NCI-H1048 (cell line): ENCODE results near the gene DLK2.
"Not testable (repeated sequence)": the region's sequence is repeated elsewhere in the genome, so short reads cannot be mapped to it uniquely, and the experiment has no call there.

Experiments
- DNase-seq: peaks from one replicate; lab custom pipeline; 2025; lab: John Stamatoyannopoulos, UW

DLK2 gene

GRCh38 chr6:43455531-43456428 is at the start of gene DLK2:
Gene DLK2 (minus strand): TSS chr6:43455548. CDS start chr6:43454825, 723 bp downstream.
- no peak for DNase-seq

GRCh38 chr6:43503443-43503842 is 48.1 kb upstream of the DLK2 start:
- no peak for DNase-seq

- no peak for DNase-seq
Measured at GRCh38 chr6:43502666-43503065, 47.3 kb upstream of the DLK2 start.

- DNase-seq = no peak
Measured at GRCh38 chr6:43500921-43501320, 45.6 kb upstream of the DLK2 start.

GRCh38 chr6:43499028-43499815 is 43.9 kb upstream of the DLK2 start:
- no peak for DNase-seq

GRCh38 chr6:43498291-43498690 is 42.9 kb upstream of the DLK2 start:
- not testable (repeated sequence) for DNase-seq

GRCh38 chr6:43497689-43498088 is 42.3 kb upstream of the DLK2 start:
- no peak for DNase-seq

- no peak for DNase-seq
Measured at GRCh38 chr6:43497129-43497396, 41.7 kb upstream of the DLK2 start.

GRCh38 chr6:43496370-43497128 is 41.2 kb upstream of the DLK2 start:
- DNase-seq = no peak

- DNase-seq = no peak
Measured at GRCh38 chr6:43495409-43495941, 40.1 kb upstream of the DLK2 start.

- no peak for DNase-seq
Measured at GRCh38 chr6:43494766-43495165, 39.4 kb upstream of the DLK2 start.

- DNase-seq = no peak
Measured at GRCh38 chr6:43494321-43494720, 39.0 kb upstream of the DLK2 start.

- DNase-seq = no peak
Measured at GRCh38 chr6:43493833-43494232, 38.5 kb upstream of the DLK2 start.

- DNase-seq = no peak
Measured at GRCh38 chr6:43493230-43493629, 37.9 kb upstream of the DLK2 start.

GRCh38 chr6:43492673-43493072 is 37.3 kb upstream of the DLK2 start:
- DNase-seq = no peak

- no peak for DNase-seq
Measured at GRCh38 chr6:43491750-43492661, 36.7 kb upstream of the DLK2 start.

- no peak for DNase-seq
Measured at GRCh38 chr6:43490523-43490939, 35.2 kb upstream of the DLK2 start.

GRCh38 chr6:43489277-43490072 is 34.1 kb upstream of the DLK2 start:
- DNase-seq = no peak

GRCh38 chr6:43488667-43489276 is 33.4 kb upstream of the DLK2 start:
- DNase-seq = no peak
